NB4 (cell line): ENCODE data around the gene PAFAH2.

Experiments used
- CTCF ChIP-seq: IDR thresholded peaks from one replicate; pipeline ENCODE4 v1.5.1; 2012; ENCODE audit warnings: low read depth, low read length
- MYC ChIP-seq: IDR thresholded peaks from 2 replicates; pipeline ENCODE4 v1.6.1; 2011; ENCODE audit warnings: low read depth, low read length
- POLR2A ChIP-seq: IDR thresholded peaks from 2 replicates; pipeline ENCODE4 v1.6.1; 2011; ENCODE audit warnings: mild to moderate bottlenecking; ENCODE audit not compliant: insufficient read length; ENCODE audit errors: extremely low read depth
- TF ChIP-seq, protein P1 (sequence below): IDR thresholded peaks from 2 replicates; pipeline ENCODE4 v1.6.1; 2011; ENCODE audit warnings: low read depth, low read length

DNA sequence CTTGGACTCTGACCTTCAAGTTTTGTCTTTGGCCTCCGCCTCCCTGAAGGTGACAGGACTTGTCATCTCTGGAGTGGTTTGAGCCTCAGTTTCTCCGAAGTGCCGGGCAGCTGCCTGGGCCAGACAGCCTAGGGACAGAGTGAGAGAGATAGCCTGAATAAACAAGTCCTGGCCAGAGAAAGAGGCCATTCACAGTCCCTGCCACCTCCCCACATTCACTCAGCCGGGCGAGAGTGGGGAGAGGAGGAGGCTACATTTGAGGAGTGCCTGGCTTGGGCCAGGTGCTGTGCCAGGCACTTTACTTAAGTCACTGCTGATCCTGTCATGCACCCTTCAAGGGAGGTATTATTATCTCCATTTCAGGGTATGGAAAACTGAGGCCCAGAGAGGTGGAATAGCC lies 27.2 kb upstream of the PAFAH2 start:
- TF ChIP-seq CTCF (no peak), POLR2A (no peak), MYC (no peak)
- TF ChIP-seq, protein P1, sequence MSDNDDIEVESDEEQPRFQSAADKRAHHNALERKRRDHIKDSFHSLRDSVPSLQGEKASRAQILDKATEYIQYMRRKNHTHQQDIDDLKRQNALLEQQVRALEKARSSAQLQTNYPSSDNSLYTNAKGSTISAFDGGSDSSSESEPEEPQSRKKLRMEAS: no peak
